Activated CD8-positive, alpha-beta memory T cell treated with anti-CD3 and anti-CD28 coated beads for 48 hours (primary cell): Measurements from ENCODE around the gene SLC4A1AP.
A peak's percentile ranks its signal among the peaks of the same experiment; 100 is the strongest.
"Not testable (repeated sequence)": the region's sequence is repeated elsewhere in the genome, so short reads cannot be mapped to it uniquely, and the experiment has no call there.

Experiments
- DNase-seq, 3 experiments: peaks; one replicate each; pipeline ENCODE4 v3.0.0-alpha.2; 2020; ENCODE audit warnings: low read depth in 2 of 3, low spot score in 2 of 3

SLC4A1AP gene

GRCh38 chr2:27663285-27664153 lies at the start of gene SLC4A1AP, which contains the start of gene SUPT7L:
Gene SLC4A1AP, plus strand, starts transcription at chr2:27663889. Its CDS starts 26 bp downstream, at chr2:27663915.
Gene SUPT7L, minus strand, starts transcription at chr2:27663614. Its CDS starts 1,422 bp downstream, at chr2:27662192.
- peak; percentile 42 to 74 (median 62) for DNase-seq

- no peak for DNase-seq
Measured at GRCh38 chr2:27613985-27614384, 49.7 kb upstream of the SLC4A1AP start.

- DNase-seq = no peak
Measured at GRCh38 chr2:27615316-27615715, 48.4 kb upstream of the SLC4A1AP start.

DNA sequence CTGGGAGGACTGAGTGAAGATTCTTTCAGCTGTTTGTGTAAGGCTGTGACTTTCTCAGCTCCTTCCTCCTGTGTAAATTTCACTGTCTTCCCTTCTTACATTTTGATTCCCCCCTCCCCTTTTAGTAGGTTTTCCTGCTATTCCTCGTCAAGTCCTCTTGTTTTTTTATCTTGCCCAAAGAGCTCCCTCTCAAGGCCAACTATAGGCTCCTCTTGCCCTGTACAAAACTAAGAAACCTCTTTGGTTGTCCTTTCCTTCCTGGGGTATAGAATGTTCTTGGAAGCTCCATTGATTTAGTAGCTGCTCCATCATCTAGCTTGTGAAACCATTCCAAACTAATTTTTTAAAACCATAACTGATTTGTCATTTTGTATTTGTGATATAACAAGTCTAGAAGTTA lies 42.2 kb upstream of the SLC4A1AP start:
- DNase-seq = no peak

DNA sequence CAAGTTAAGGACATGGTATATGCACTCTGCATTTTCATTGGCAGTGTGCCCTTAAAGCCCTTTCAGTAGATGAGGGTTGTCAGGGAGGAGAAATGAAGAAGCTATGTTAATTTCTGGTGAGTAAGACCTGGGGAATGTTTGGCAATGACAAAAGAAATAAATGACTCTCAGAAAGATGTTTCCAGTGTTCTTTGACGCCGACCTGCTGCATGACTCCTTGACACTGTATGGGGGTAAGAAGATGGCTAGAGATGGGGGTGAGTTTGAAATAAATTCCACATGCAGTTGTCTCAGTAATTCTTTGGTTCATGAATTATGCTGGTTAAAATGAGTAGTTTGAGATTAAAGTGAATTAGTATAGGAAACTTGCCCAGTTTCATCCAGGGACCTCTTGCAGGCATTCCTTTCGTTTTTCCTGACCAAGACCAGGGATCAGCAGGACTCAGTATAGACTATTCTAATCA lies 40.7 kb upstream of the SLC4A1AP start:
- DNase-seq = no peak

- no peak for DNase-seq
Measured at GRCh38 chr2:27624943-27625342, 38.7 kb upstream of the SLC4A1AP start.

DNA sequence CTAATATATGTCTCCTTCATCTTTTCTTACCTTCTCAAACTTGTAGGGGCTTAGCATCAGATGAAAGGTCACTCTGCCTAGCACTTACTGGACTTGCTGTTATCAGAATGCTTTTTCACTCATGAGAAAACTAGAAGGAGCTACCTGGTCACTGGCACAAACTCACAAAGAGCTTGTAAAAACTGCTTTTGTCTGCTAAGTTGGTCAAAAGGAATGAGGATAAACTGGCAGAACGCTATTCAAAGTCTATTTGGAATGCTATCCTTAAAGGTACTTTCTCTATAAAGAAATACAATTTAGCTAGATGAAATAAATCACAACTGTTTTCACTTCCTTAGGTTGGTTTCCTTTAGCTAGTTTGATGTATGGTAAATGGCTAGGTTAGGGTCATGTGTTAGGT lies 37.4 kb upstream of the SLC4A1AP start:
- not testable (repeated sequence) for DNase-seq

GRCh38 chr2:27626921-27627320 lies 36.8 kb upstream of the SLC4A1AP start:
- not testable (repeated sequence) for DNase-seq

DNA sequence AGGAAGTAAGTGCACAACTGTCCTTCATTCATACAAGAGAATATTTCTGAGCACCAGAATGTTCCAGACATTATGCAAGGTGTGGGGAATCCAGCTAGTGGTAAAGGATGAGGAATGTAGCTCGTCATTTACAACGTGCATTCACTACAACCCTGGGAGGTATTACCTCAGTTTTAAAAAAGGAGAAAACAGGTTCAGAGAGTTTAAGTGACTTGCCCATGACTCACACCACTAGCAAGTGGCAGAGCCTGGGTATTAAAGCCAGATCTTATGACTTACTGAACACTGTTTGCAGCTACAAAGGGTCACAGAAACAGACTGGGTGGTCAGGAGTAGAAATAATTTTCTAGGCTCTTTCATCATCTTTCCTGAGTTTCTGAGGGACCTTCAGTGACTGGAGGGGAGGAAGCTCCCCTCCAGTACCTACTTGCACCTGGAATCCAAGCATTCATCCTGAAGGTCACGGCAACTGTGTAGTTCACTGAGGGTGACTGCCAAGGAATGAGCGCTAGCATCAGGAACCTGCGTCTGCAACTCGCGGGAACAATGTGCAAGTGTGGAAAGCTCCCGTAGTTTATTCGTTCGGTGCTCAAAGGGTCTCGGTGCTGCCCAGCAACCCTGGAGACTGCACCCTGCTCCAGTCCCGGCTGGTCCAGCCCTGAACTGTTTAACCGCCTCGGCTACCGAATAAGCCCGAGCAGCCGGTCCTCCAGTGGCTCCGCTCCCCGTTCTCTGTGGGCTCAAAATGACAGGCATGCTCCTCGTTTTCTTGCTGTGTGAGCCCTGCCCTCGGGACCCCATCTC lies 35.5 kb upstream of the SLC4A1AP start:
- no peak for DNase-seq

DNA sequence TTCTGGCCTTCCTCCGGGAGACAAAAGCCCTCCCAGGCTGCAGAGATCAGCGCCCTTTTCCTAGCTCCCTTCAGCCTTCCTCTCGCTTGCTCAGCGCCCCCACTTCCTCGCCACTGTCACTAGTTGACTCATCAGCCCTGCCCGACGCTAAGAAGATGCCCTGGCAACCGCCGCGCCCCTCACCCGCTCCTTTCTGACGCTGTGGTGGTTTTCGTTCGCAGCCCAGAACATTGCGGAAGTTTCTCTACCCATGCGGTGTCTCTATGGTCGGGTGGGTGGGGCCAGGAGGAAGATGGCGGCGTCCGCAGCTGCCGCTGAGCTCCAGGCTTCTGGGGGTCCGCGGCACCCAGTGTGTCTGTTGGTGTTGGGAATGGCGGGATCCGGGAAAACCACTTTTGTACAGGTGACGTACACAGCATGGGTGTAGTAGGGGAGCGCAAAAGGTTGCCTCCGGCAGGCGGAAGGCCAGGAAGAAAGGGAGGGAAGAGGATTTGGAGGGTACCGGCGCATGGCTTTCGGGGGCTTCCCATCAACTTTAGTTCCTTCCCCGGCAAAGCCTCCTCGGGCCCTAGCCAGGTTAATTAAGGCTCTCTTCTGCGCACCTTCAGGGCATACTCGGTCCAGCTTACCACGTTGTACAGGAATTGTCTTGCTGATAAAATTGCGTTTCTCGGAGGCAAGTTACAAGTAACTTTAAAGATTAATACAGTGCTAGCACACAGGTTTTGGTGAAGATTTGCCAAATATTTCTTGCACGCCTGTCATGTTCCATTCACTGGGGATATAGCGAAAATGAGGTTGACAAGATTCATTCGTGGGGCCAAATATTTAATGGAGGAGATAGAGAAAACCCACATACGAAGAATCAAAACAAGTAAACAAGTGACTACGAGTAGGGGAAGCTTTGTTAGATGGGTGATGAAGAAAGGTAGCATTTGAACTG lies 34.7 kb upstream of the SLC4A1AP start, which contains the start of the genes CCDC121 and GPN1:
TSS of gene CCDC121 (minus strand) at position 246 of the 943 bp plus-strand sequence. CDS start 1,213 bp downstream, outside the sequence.
TSS of gene GPN1 (plus strand) at position 284 of the 943 bp plus-strand sequence. CDS start at position 293, 9 bp downstream.
- peak; percentile 68 to 90 (median 88) for DNase-seq

GRCh38 chr2:27630257-27630656 lies 33.4 kb upstream of the SLC4A1AP start:
- not testable (repeated sequence) for DNase-seq

DNA sequence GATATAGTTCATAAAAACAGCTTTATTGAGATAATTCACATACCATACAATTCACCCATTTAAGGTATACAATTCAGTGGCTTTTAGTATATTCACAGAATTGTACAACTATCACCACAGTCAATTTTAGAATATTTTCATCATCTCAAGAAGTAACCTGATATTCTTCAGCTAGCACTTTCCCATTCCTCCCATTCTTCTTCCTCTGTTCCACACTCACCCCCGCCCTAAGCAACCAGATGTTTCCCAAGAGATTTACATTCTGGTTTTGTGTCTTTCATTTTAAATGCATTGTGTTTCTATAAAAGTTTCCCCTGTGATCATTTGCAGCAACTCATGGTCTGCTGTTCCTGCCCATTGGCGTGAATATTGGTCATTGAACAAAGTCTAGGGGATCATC lies 29.4 kb upstream of the SLC4A1AP start:
- DNase-seq = no peak

DNA sequence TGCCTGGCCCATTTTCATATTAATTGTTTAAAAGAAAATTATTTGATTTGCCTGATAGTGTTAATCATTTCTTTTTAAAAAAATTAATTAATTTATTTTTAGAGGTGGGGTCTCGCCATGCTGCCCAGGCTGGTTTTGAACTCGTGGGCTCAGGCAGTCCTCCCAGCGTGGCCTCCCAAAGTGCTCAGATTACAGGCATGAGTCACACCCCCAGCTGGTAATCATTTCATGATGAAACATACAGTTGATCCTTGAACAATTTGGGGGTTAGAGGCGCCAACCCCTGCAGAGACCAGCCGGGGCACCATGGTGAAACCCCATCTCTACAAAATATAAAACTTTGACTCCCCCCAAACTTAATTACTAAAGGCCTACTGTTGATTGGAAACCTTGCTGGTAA lies 26.9 kb upstream of the SLC4A1AP start:
- DNase-seq = no peak

GRCh38 chr2:27638037-27638637 lies 25.6 kb upstream of the SLC4A1AP start:
- no peak for DNase-seq

GRCh38 chr2:27638709-27639108 lies 25.0 kb upstream of the SLC4A1AP start:
- no peak for DNase-seq

DNA sequence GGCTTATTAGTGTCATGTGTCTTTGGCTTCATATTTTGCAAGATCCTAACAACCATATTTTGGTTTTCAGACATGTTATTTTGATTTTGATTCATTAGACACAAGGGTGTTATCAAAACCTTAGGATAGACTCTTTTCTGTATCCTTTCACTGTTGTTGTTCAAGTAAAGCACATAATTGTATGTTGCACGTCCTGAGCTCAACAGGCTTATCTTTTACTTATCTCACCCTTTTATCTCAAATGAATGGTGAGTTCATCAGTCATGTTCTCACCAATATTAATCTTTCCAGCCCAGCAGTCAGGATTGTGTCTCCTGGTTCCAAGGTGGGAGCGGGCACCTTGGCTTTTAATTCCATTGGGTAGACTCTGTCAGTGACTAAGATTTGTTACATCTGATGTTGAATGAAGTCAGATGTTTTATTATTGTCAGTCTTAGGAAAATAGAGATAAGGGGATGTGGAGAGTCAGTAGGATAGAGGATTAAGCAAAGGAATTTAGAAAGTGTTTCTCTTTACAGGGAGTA lies 22.9 kb upstream of the SLC4A1AP start:
- no peak for DNase-seq

- no peak for DNase-seq
Measured at GRCh38 chr2:27645197-27645596, 18.5 kb upstream of the SLC4A1AP start.

DNA sequence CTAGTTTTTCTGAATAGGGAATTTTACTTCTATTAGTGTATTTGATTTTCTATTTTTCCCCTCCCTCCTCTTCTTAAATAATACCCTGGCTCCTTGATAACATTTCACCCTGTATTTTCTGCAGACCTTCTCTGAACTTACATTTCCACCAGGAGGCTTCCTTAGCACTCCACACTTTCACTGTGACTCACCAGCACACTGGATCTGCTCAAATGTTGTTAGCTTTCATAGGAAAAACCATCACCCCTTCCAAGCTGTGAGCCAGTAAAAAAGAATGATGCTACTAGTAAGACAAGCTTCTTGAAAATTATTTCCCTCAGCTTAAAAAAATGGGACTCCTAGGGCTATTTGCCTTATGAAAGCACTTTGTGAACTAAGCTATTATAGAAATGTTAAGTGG lies 16.4 kb upstream of the SLC4A1AP start:
- DNase-seq = no peak

DNA sequence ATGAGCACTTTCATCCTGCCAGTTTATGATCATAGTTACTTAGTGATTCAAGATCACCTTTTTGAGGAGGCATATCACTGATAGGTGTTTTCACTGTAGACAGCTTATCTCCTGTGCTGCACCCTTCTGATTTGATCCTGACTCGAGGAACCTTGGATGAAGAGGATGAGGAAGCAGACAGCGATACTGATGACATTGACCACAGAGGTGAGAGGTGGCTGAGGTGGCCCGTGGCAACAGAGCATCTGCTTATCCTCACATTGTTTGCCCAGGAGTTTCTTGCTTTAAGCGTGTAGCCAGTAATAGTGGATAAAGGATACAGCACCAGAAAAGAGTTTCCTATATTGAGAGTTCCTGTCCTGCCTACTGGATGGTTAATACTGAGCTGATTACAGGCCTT lies 16.0 kb upstream of the SLC4A1AP start:
- DNase-seq = no peak

DNA sequence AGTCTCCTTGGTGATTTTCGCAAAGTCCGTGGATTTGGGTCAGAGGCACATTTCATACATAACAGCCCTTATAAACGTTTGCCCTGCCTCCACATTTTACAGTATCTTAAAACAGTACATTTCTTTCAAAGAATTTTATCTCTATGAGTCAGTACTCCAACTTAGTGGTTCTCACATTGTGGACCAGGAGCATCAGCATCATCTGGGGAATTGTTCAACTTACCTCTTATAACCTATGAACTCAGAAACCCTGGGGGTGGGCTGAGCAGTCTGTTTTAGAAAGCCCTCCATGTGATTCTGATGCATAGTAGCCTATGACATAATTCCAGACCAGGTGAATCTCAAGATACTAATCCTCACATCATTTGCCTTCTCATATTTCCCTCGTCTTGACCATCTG lies 12.6 kb upstream of the SLC4A1AP start:
- DNase-seq = no peak
